A673 (cell line): ENCODE measurements around the gene LAMA2. TPM values are rescaled to one million over a fixed set of nuclear protein-coding genes. Genes with fewer than 3 reads are reported as not detected.

Source experiments
- BruUV-seq: library from RNA; stranded (reverse); fragments of 400-500 nt; replicated peaks from 2 replicates; lab custom pipeline; 2021; lab: Mats Ljungman, UMichigan
- CTCF ChIA-PET: fragments of 300-600 bp; sonication (Branson Sonifier 250); formaldehyde crosslinking; loops from one replicate; lab custom pipeline; 2022; ENCODE audit warnings: antibody characterized with exemption; lab: Charles Lee
- POLR2A ChIA-PET: fragments of 300-600 bp; sonication (Branson Sonifier 250); formaldehyde crosslinking; loops from one replicate; lab custom pipeline; 2022; ENCODE audit warnings: antibody characterized with exemption; ENCODE audit not compliant: low non-redundant PET; lab: Charles Lee
- DNase-seq: peaks from one replicate; pipeline ENCODE4 v3.0.0-alpha.2; 2015; ENCODE audit warnings: low spot score
- H3K27ac ChIP-seq: fragments of 200-600 bp; sonication (generic); 2 replicates; pipeline ENCODE4 v1.5.1; 2016; ENCODE audit warnings: mixed run types, low read depth, mild to moderate bottlenecking, mixed read lengths, antibody characterized with exemption, low read length; ENCODE audit not compliant: poor library complexity, severe bottlenecking
- H3K27me3 ChIP-seq: fragments of 200-600 bp; sonication (generic); replicated peaks from 2 replicates; pipeline ENCODE4 v1.6.1; 2017; ENCODE audit warnings: mixed run types, low read depth, mild to moderate bottlenecking, mixed read lengths, antibody characterized with exemption, low read length; ENCODE audit not compliant: insufficient read depth, poor library complexity
- H3K36me3 ChIP-seq: fragments of 200-600 bp; sonication (generic); 2 replicates; pipeline ENCODE4 v1.6.1; 2016; ENCODE audit warnings: mixed run types, mild to moderate bottlenecking, mixed read lengths, antibody characterized with exemption, low read length; ENCODE audit not compliant: insufficient read depth, poor library complexity, severe bottlenecking
- H3K4me1 ChIP-seq: fragments of 200-600 bp; sonication (generic); 2 replicates; pipeline ENCODE4 v1.6.1; 2017; ENCODE audit warnings: mixed run types, mild to moderate bottlenecking, mixed read lengths, antibody characterized with exemption, low read length; ENCODE audit not compliant: insufficient read depth, poor library complexity, severe bottlenecking
- H3K4me3 ChIP-seq: fragments of 200-600 bp; sonication (generic); 2 replicates; pipeline ENCODE4 v1.5.1; 2016; ENCODE audit warnings: low read depth, mixed run types, mild to moderate bottlenecking, mixed read lengths, low read length; ENCODE audit not compliant: poor library complexity, severe bottlenecking
- H3K9me3 ChIP-seq: fragments of 200-600 bp; sonication (generic); 2 replicates; pipeline ENCODE4 v1.6.1; 2016; ENCODE audit warnings: mixed run types, low read depth, mild to moderate bottlenecking, mixed read lengths, antibody characterized with exemption, low read length; ENCODE audit not compliant: poor library complexity, severe bottlenecking
- EZH2 ChIP-seq: fragments of 200-600 bp; sonication (generic); IDR thresholded peaks from 2 replicates; pipeline ENCODE4 v1.6.1; 2017; ENCODE audit warnings: borderline replicate concordance, low read depth, mild to moderate bottlenecking, mixed read lengths, antibody characterized with exemption, low read length; ENCODE audit not compliant: poor library complexity, severe bottlenecking
- intact Hi-C: fragments of 100-400 bp; cut with micrococcal nuclease; formaldehyde crosslinking; loops from one replicate; pipeline ENCODE4 v1.10.0; 2022; ENCODE audit not compliant: unreplicated experiment
- total RNA-seq: library from RNA; stranded (reverse); gene quantifications from 2 replicates; pipeline ENCODE4 v1.2.3, GENCODE V29; 2021
- TF ChIP-seq, protein P1 (sequence below): fragments of 300-800, 200-600 bp; sonication (generic); conservative IDR thresholded peaks from 2 replicates; pipeline ENCODE4 v1.5.1; 2017; ENCODE audit warnings: low read depth, mild to moderate bottlenecking, antibody characterized with exemption, low read length, moderate library complexity, mixed read lengths

Gene LAMA2
- total RNA-seq, 1 experiment from 2014 or later: 2.2 TPM

DNA sequence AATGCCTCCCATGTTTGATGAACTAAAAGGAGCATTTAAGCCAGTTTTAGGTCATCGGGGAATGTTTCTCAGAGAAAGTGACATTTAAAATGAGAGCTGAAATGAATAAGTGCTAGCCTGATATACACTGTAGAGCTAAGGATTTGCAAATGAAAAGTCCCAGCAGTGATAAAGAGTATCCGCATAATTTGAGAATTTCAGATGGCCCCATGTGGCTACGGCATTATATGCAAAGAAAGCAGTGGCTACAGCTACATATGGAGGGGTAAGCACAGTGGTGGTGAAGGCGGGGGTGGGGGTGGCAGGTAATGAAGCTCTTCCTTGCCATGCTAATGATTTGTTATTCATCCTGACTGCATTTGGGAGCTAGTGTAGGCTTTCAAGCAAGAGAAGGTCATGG, 455.7 kb downstream of the LAMA2 start:
- no peak overlapping the region for H3K4me3 ChIP-seq
- no peak for TF ChIP-seq EZH2
- TF ChIP-seq, protein P1, sequence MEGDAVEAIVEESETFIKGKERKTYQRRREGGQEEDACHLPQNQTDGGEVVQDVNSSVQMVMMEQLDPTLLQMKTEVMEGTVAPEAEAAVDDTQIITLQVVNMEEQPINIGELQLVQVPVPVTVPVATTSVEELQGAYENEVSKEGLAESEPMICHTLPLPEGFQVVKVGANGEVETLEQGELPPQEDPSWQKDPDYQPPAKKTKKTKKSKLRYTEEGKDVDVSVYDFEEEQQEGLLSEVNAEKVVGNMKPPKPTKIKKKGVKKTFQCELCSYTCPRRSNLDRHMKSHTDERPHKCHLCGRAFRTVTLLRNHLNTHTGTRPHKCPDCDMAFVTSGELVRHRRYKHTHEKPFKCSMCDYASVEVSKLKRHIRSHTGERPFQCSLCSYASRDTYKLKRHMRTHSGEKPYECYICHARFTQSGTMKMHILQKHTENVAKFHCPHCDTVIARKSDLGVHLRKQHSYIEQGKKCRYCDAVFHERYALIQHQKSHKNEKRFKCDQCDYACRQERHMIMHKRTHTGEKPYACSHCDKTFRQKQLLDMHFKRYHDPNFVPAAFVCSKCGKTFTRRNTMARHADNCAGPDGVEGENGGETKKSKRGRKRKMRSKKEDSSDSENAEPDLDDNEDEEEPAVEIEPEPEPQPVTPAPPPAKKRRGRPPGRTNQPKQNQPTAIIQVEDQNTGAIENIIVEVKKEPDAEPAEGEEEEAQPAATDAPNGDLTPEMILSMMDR: no peak
- DNase-seq: no peak
- no peaks in the 10 kb centered on the region for H3K27me3 ChIP-seq
- POLR2A ChIA-PET: interaction anchor here (0.7 kb wide), 1 partner anchor 692 kb away, joined by 3 read pairs; no protein-coding TSS in a partner anchor
- H3K9me3 ChIP-seq: no peaks in the 10 kb centered on the region
- no peaks in the 10 kb centered on the region for H3K36me3 ChIP-seq
- H3K27ac ChIP-seq: no peak overlapping the region
- H3K4me1 ChIP-seq: no peaks in the 10 kb centered on the region
- intact Hi-C loops: no loop called here
- CTCF ChIA-PET: no interaction called here
- BruUV-seq: no TSS peak

DNA sequence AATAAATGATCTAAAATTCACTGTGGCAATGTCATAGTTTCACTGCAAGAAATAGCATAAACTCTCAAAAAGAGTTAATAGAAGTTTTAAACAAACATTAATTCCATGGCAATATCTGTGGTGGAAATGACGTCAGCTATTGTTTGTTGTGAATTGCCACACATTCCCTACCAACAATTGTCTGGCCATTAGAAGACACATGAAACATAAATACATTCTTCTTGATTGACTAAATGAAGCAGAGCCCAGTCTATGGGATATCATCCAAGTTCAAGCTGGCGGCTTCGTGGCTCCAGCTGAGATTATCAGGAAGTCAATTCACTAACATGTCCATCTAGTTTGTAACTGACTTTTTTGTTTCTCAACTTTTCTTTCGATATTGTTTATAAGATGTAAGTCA, 458.0 kb downstream of the LAMA2 start:
- Histone ChIP-seq H3K4me1 (no peaks in the 10 kb centered on the region), H3K27me3 (no peaks in the 10 kb centered on the region), H3K4me3 (no peak overlapping the region), H3K36me3 (no peaks in the 10 kb centered on the region), H3K9me3 (no peaks in the 10 kb centered on the region), H3K27ac (no peak overlapping the region)
- ChIA-PET CTCF (no interaction called here), POLR2A (no interaction called here)
- no TSS peak for BruUV-seq
- no peak for DNase-seq
- intact Hi-C loops: no loop called here
- TF ChIP-seq, protein P1: no peak

DNA sequence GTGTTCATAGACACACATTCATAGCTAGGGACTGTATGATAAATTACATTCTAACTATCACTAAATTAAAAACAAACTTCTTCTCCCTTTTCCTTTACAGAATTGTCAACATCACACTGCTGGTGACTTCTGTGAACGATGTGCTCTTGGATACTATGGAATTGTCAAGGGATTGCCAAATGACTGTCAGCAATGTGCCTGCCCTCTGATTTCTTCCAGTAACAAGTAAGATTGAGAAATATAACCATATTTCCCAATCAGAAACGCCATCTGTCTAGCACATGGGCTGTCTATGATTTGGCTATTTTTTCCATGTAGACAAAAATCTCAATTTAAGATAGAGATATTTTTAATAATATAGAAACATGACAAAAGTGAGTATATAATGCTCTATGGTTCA, 459.3 kb downstream of the LAMA2 start:
- TF ChIP-seq EZH2: no peak
- TF ChIP-seq, protein P1: no peak
- no peak overlapping the region for H3K27ac ChIP-seq
- BruUV-seq: no TSS peak
- H3K4me3 ChIP-seq: no peak overlapping the region
- no peak for DNase-seq
- no peaks in the 10 kb centered on the region for H3K4me1 ChIP-seq
- POLR2A ChIA-PET: no interaction called here
- H3K36me3 ChIP-seq: no peaks in the 10 kb centered on the region
- CTCF ChIA-PET: no interaction called here
- intact Hi-C loops: no loop called here
- no peaks in the 10 kb centered on the region for H3K27me3 ChIP-seq
- H3K9me3 ChIP-seq: no peaks in the 10 kb centered on the region
